Lower lobe of right lung (tissue), 2 donors: ENCODE results near the gene MRPL17. TPM values are rescaled to one million over a fixed set of nuclear protein-coding genes. Genes with fewer than 3 reads are reported as not detected.

Experiments
- ATAC-seq, 2 donors: fragments of 200-7000 bp; cut with Tn5 transposase; one replicate each; pipeline ENCODE4 v1.9.1; 2020 to 2022; ENCODE audit warnings: mild to moderate bottlenecking in 2 of 2, moderate library complexity in 2 of 2
- DNase-seq: peaks from one replicate; pipeline ENCODE4 v3.0.0-alpha.2; 2020
- H3K27ac ChIP-seq: fragments of 200-600 bp; one replicate; pipeline ENCODE4 v1.8.0; 2022
- H3K27me3 ChIP-seq: fragments of 200-600 bp; one replicate; pipeline ENCODE4 v1.8.0; 2022; ENCODE audit warnings: low read depth
- H3K36me3 ChIP-seq: fragments of 200-600 bp; one replicate; pipeline ENCODE4 v1.8.0; 2022; ENCODE audit warnings: mild to moderate bottlenecking
- H3K4me1 ChIP-seq: fragments of 200-600 bp; one replicate; pipeline ENCODE4 v1.8.0; 2022
- H3K4me3 ChIP-seq: fragments of 200-600 bp; one replicate; pipeline ENCODE4 v1.8.0; 2022; ENCODE audit warnings: mild to moderate bottlenecking
- H3K9me3 ChIP-seq: fragments of 200-600 bp; one replicate; pipeline ENCODE4 v1.8.0; 2022
- CTCF ChIP-seq: fragments of 200-600 bp; IDR thresholded peaks from one replicate; pipeline ENCODE4 v1.8.0; 2022; ENCODE audit warnings: antibody characterized with exemption, mild to moderate bottlenecking
- intact Hi-C: fragments of 100-400 bp; cut with DNase I; formaldehyde crosslinking; loops from one replicate; pipeline ENCODE4 v1.11.0; 2022
- total RNA-seq: library from RNA; stranded (reverse); fragmentation: NEBNext Ultra II Directional; extraction: Animal tissue kit (Norgen Biotek cat#: 25700); gene quantifications from one replicate; pipeline ENCODE4 v1.2.1, GENCODE V29; 2021
- donor health status: DM: no; HTN: yes; CAD: no; lungs with severe emphysema.

Gene MRPL17
- total RNA-seq, 1 donor from 2014 or later: 34.2 TPM

DNA sequence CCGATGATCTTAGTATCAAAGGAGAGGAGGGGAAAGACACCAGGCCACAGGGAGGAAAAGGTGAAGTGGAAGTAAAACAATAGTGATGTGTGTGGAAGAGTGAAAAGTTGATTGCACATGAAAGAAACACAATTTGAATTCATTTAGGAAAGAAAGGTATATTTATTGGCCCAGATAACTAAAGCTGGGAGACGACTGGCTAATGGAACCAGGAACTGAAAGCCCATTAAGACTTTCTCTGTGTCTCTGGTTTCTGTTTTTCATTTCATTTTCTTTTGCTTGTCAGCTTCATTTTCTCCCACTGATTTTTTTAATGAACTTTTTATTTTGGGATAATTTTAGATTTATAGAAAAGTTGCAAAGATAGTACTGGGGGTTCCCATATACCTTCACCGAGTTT, 22.4 kb downstream of the MRPL17 start:
- H3K9me3 ChIP-seq: no peaks in the 10 kb centered on the region
- no peak for TF ChIP-seq CTCF
- H3K36me3 ChIP-seq: no peaks in the 10 kb centered on the region
- H3K4me3 ChIP-seq: no peak overlapping the region
- H3K4me1 ChIP-seq: no peaks in the 10 kb centered on the region
- intact Hi-C loops: no loop called here
- no peak overlapping the region for H3K27ac ChIP-seq
- no peak for DNase-seq
- H3K27me3 ChIP-seq: no peaks in the 10 kb centered on the region
- no peak for ATAC-seq

DNA sequence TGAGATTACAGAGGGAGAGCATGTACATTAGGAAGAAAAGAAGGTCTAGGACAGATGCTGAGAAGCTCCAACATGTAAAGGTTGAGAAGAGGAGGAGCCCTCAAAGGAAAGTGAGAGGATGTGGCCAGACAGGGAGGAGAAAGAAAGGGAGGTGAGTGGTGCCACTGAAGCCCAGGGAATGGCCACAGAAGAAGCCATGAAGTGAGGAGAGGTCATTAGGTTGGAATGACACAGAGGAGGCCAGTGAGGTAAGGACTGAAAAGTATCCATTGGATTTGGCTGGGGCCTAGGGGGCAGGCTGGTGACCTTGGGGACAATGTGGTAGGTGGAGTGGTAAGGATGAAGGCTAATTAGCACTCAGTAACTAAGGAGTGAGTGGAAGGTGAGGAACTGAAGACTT, 24.5 kb downstream of the MRPL17 start:
- no peak for DNase-seq
- TF ChIP-seq CTCF: no peak

DNA sequence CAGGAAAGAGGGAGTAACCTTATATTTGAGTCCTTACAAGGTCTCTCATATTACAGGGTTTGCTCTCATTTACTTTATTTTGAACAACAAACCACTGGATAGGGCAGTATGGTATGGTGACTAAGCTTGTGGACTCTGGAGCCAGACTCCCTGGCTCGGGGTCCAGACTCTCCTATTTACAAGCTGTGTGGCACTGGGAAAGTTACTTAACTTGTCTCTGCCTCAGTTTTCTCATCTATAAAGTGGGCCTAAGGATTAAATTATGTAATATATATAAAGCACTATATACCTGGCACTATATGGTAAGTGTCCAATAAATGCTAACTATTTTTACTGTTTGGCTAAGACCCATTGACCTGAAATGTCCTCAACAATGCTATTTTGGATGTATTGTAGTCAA, 25.8 kb downstream of the MRPL17 start:
- H3K27ac ChIP-seq: no peak overlapping the region
- no peaks in the 10 kb centered on the region for H3K9me3 ChIP-seq
- no peak for TF ChIP-seq CTCF
- ATAC-seq (no peak), DNase-seq (no peak)
- no peaks in the 10 kb centered on the region for H3K36me3 ChIP-seq
- intact Hi-C loops: no loop called here
- H3K27me3 ChIP-seq: no peaks in the 10 kb centered on the region
- H3K4me1 ChIP-seq: peaks cover 6% of the 10 kb centered on the region
- H3K4me3 ChIP-seq: no peak overlapping the region

More for the DNA sequence above, 24.5 kb downstream of the MRPL17 start:
- Histone ChIP-seq H3K36me3 (no peaks in the 10 kb centered on the region), H3K27me3 (no peaks in the 10 kb centered on the region), H3K27ac (no peak overlapping the region), H3K4me1 (peaks cover 6% of the 10 kb centered on the region), H3K9me3 (no peaks in the 10 kb centered on the region), H3K4me3 (no peak overlapping the region)
- intact Hi-C loops: no loop called here
- no peak for ATAC-seq

DNA sequence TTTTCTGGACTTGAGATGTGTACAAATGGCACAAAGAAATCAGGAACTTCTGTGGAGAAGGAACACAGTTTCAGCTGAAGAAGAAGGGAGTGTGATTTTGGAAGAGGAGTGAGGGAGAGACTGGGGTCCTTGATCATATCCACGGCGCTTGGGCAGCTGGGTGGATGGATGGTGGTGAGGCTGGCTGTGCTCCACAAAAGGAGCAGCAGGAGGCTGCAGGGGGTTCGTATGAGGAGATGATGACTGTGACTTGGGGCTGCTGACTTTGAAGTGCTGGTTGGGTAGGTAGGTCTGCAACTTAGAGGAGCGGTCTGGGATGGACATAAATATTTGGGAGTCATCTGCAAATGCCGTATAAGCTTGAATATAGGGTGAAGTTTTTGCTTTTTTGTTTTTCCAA, 26.2 kb downstream of the MRPL17 start:
- ATAC-seq: no peak
- TF ChIP-seq CTCF: no peak
- H3K27ac ChIP-seq: no peak overlapping the region
- no peak for DNase-seq
- no peaks in the 10 kb centered on the region for H3K36me3 ChIP-seq
- no peaks in the 10 kb centered on the region for H3K9me3 ChIP-seq
- no peaks in the 10 kb centered on the region for H3K27me3 ChIP-seq
- intact Hi-C loops: no loop called here
- H3K4me3 ChIP-seq: no peak overlapping the region
- H3K4me1 ChIP-seq: peaks cover 6% of the 10 kb centered on the region

DNA sequence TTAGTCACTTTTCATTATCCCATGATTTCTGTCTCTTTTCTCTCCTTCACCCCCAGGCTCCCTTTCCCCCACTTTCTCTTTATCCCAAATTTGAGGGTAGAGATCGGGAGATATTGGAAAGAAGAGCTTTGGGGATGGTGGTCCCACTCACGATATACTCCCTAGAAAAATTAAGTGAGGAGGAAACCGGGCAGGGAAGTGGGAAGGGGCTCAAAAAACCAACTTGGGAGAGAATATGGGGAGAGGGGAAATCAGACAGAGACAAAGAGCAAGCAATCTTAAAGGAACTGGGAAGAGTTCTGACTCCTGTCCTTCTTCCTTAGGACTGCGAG, 26.6 kb downstream of the MRPL17 start:
- Histone ChIP-seq H3K4me1 (peaks cover 8% of the 10 kb centered on the region), H3K27me3 (no peaks in the 10 kb centered on the region), H3K36me3 (no peaks in the 10 kb centered on the region), H3K4me3 (peak overlapping the region; percentile 44), H3K9me3 (no peaks in the 10 kb centered on the region), H3K27ac (no peak overlapping the region)
- ATAC-seq (no peak), DNase-seq (no peak)
- no peak for TF ChIP-seq CTCF
- intact Hi-C loops: no loop called here
